HepG2 (cell line): ENCODE results near the gene RAD51D. TPM values are rescaled to one million over a fixed set of nuclear protein-coding genes. Genes with fewer than 3 reads are reported as not detected.

Source experiments
- CEBPB ChIP-seq: IDR thresholded peaks from 2 replicates; pipeline ENCODE4 v1.6.1; 2011; ENCODE audit warnings: low read depth, low read length, improper control_type of control experiment, borderline replicate concordance
- E2F5 ChIP-seq: sonication (generic); formaldehyde crosslinking; conservative IDR thresholded peaks from 2 replicates; pipeline ENCODE4 v1.4.0; 2020; ENCODE audit warnings: missing genetic modification reagents
- HIVEP1 ChIP-seq: sonication (generic); formaldehyde crosslinking; IDR thresholded peaks from 2 replicates; pipeline ENCODE4 v1.4.0; 2020; ENCODE audit warnings: mild to moderate bottlenecking, missing genetic modification reagents
- MLLT10 ChIP-seq: sonication (generic); formaldehyde crosslinking; IDR thresholded peaks from 2 replicates; pipeline ENCODE4 v1.4.0; 2020; ENCODE audit warnings: missing genetic modification reagents
- POLR2G ChIP-seq: fragments of 200-400 bp; formaldehyde crosslinking; IDR thresholded peaks from 2 replicates; pipeline ENCODE4 v1.6.1; 2018; ENCODE audit warnings: mild to moderate bottlenecking, low read depth, low read length, moderate library complexity
- RBFOX2 ChIP-seq: fragments of 200-400 bp; formaldehyde crosslinking; IDR thresholded peaks from 2 replicates; pipeline ENCODE4 v1.6.1; 2017; ENCODE audit warnings: low read depth, mild to moderate bottlenecking, low read length
- SNAPC2 ChIP-seq: sonication (generic); formaldehyde crosslinking; IDR thresholded peaks from 2 replicates; pipeline ENCODE4 v1.8.1; 2022; ENCODE audit warnings: mild to moderate bottlenecking, missing genetic modification reagents
- SRSF4 ChIP-seq: fragments of 200-400 bp; formaldehyde crosslinking; IDR thresholded peaks from one replicate; pipeline ENCODE4 v1.6.1; 2018; ENCODE audit warnings: mild to moderate bottlenecking, low read depth, low read length, moderate library complexity; ENCODE audit not compliant: poor library complexity, severe bottlenecking
- THAP11 ChIP-seq: IDR thresholded peaks from 2 replicates; pipeline ENCODE4 v1.6.1; 2016; ENCODE audit warnings: missing biosample characterization, missing genetic modification reagents
- ZBED4 ChIP-seq: sonication (generic); formaldehyde crosslinking; IDR thresholded peaks from 2 replicates; pipeline ENCODE4 v1.4.0; 2020; ENCODE audit warnings: missing genetic modification reagents, borderline replicate concordance
- ZC3H4 ChIP-seq: sonication (generic); formaldehyde crosslinking; IDR thresholded peaks from 2 replicates; pipeline ENCODE4 v1.4.0; 2020; ENCODE audit warnings: missing genetic modification reagents, borderline replicate concordance
- ZNF232 ChIP-seq: sonication (generic); formaldehyde crosslinking; IDR thresholded peaks from 2 replicates; pipeline ENCODE4 v1.4.0; 2020; ENCODE audit warnings: missing genetic modification reagents, borderline replicate concordance
- ZNF30 ChIP-seq: sonication (generic); formaldehyde crosslinking; IDR thresholded peaks from 2 replicates; pipeline ENCODE4 v1.5.0; 2020; ENCODE audit warnings: mild to moderate bottlenecking, missing genetic modification reagents
- ZNF331 ChIP-seq: sonication (generic); formaldehyde crosslinking; IDR thresholded peaks from 2 replicates; pipeline ENCODE4 v1.4.0; 2020; ENCODE audit warnings: missing genetic modification reagents
- ZNF484 ChIP-seq: sonication (generic); formaldehyde crosslinking; IDR thresholded peaks from 2 replicates; pipeline ENCODE4 v1.5.1; 2020; ENCODE audit warnings: mild to moderate bottlenecking, low read depth, missing genetic modification reagents, borderline replicate concordance
- ZNF749 ChIP-seq: sonication (generic); formaldehyde crosslinking; IDR thresholded peaks from 2 replicates; pipeline ENCODE4 v1.8.0; 2022; ENCODE audit warnings: mild to moderate bottlenecking, missing genetic modification reagents, moderate library complexity, borderline replicate concordance
- ZNF839 ChIP-seq: sonication (generic); formaldehyde crosslinking; IDR thresholded peaks from 2 replicates; pipeline ENCODE4 v1.4.0; 2020; ENCODE audit warnings: missing genetic modification reagents, mild to moderate bottlenecking, borderline replicate concordance
- polyA plus RNA-seq, 8 experiments: library from polyadenylated mRNA; depleted of rRNA in 3 of 8; stranded (reverse) in 7 of 8; unstranded in 1 of 8; fragments of >200 nt; fragmentation: Illumina TruSeq in 4 of 8; extraction: Trizol in 4 of 8; gene quantifications; 2 replicates each; pipeline versions ENCODE4 v1.2.1 to v1.2.3, GENCODE V29; 2011 to 2016; ENCODE audit warnings: low read depth in 4 of 8, missing spikeins in 1 of 8, mixed read lengths in 1 of 8; ENCODE audit not compliant: insufficient read depth in 1 of 8
- total RNA-seq, 5 experiments: library from RNA; depleted of rRNA; stranded (reverse); fragments of >200 nt; fragmentation: Illumina TruSeq; extraction: Trizol; gene quantifications; 2 replicates each; pipeline ENCODE4 v1.2.3, GENCODE V29; 2016; ENCODE audit warnings: low read depth in 1 of 5
- TF ChIP-seq, protein P1 (sequence below): sonication (generic); formaldehyde crosslinking; IDR thresholded peaks from 2 replicates; pipeline ENCODE4 v1.8.1; 2023; ENCODE audit warnings: mild to moderate bottlenecking, inconsistent platforms, moderate library complexity, missing genetic modification reagents, borderline replicate concordance
- TF ChIP-seq, protein P2 (sequence below): conservative IDR thresholded peaks from 2 replicates; pipeline ENCODE4 v1.6.1; 2018; ENCODE audit warnings: missing genetic modification reagents

Gene RAD51D
- total and polyA plus RNA-seq, 2 of the 13 experiments (the other 11 are each of a cell fraction or from before 2014, with no cell fraction given): 6.7 to 13.1 TPM

GRCh38 chr17:35141681-35142466, 22.2 kb upstream of the RAD51D start, which contains the start of gene NLE1 (continued):
- TF ChIP-seq ZBED4: no peak
- no peak; the same call in 1 of the 2 replicates for TF ChIP-seq ZNF484 (CRISPR knock-in tag)
- 0 out of 2 replicates have a peak, but pooled peaks have one; percentile 32 for TF ChIP-seq ZNF30 (CRISPR knock-in tag)
- peak; percentile 72; the same call in 1 of the 2 replicates for TF ChIP-seq ZNF331 (CRISPR knock-in tag)
- TF ChIP-seq CEBPB: no peak
- peak; percentile 85; the same call in 1 of the 2 replicates for TF ChIP-seq POLR2G
- TF ChIP-seq HIVEP1 (CRISPR knock-in tag): peak; percentile 70; the same call in 1 of the 2 replicates
- TF ChIP-seq SRSF4: no peak
- 0 out of 2 replicates have a peak, but pooled peaks have one; percentile 59 for TF ChIP-seq ZNF839 (CRISPR knock-in tag)
- TF ChIP-seq THAP11 (CRISPR knock-in tag): peak; percentile 88
- TF ChIP-seq SNAPC2: 0 out of 2 replicates have a peak, but pooled peaks have one; percentile 27
- no peak for TF ChIP-seq ZC3H4 (CRISPR knock-in tag)
- peak; percentile 74 for TF ChIP-seq ZNF749
- TF ChIP-seq, protein P1, sequence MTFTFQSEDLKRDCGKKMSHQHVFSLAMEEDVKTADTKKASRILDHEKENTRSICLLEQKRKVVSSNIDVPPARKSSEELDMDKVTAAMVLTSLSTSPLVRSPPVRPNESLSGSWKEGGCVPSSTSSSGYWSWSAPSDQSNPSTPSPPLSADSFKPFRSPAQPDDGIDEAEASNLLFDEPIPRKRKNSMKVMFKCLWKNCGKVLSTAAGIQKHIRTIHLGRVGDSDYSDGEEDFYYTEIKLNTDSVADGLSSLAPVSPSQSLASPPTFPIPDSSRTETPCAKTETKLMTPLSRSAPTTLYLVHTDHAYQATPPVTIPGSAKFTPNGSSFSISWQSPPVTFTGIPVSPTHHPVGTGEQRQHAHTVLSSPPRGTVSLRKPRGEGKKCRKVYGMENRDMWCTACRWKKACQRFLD (CRISPR knock-in tag): no peak
- no peak; the same call in 1 of the 2 replicates for TF ChIP-seq ZNF232 (CRISPR knock-in tag)
- TF ChIP-seq E2F5: 0 out of 2 replicates have a peak, but pooled peaks have one; percentile 52
- peak; percentile 94 for TF ChIP-seq RBFOX2
- TF ChIP-seq, protein P2, sequence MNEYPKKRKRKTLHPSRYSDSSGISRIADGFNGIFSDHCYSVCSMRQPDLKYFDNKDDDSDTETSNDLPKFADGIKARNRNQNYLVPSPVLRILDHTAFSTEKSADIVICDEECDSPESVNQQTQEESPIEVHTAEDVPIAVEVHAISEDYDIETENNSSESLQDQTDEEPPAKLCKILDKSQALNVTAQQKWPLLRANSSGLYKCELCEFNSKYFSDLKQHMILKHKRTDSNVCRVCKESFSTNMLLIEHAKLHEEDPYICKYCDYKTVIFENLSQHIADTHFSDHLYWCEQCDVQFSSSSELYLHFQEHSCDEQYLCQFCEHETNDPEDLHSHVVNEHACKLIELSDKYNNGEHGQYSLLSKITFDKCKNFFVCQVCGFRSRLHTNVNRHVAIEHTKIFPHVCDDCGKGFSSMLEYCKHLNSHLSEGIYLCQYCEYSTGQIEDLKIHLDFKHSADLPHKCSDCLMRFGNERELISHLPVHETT (CRISPR knock-in tag): peak; percentile 78
- TF ChIP-seq MLLT10 (CRISPR knock-in tag): no peak
